ENCODE results near the gene MKRN2.

Gene MKRN2

DNA sequence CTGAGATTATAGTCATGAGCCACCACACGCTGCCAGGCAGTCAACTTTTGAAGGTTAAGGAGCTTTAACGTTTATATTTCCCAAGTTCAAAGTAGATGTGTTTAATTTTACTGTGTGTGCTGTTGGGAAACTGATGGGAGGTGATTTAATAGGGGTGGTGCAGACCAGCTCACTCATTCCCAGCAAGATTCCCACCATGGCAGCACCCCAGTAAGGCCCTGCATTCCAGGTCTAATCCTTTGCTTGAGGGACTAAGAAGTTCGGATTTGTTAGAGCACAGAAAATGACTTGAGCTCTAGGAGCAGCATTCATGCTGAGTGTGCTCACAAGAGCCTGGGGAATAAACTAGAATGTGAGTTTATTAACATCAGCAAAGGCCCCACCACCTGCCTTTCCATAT, 47.4 kb upstream of the MKRN2 start:
- TF ChIP-seq NFIC (IDR thresholded peaks at IDR 0.05) = no peak
- TF ChIP-seq MAX (IDR thresholded peaks at IDR 0.05) = no peak
- no peak for TF ChIP-seq YY1 (IDR thresholded peaks at IDR 0.05; ENCODE audit: low read depth)
- no peak for TF ChIP-seq REST (IDR thresholded peaks at IDR 0.05; ENCODE audit: low read depth)
- TF ChIP-seq EP300 (IDR thresholded peaks at IDR 0.05; ENCODE audit: borderline replicate concordance) = no peak
- no peak for TF ChIP-seq CREB1 (IDR thresholded peaks at IDR 0.05; ENCODE audit: low read depth)
- no peak for TF ChIP-seq TCF12 (IDR thresholded peaks at IDR 0.05; ENCODE audit: low read depth)
- TF ChIP-seq USF1 (IDR thresholded peaks at IDR 0.05) = no peak
- no peak for TF ChIP-seq EGR1 (IDR thresholded peaks at IDR 0.05)
- TF ChIP-seq CEBPB (IDR thresholded peaks at IDR 0.05) = no peak
- TF ChIP-seq FOXM1 (IDR thresholded peaks at IDR 0.05; ENCODE audit: borderline replicate concordance, low read depth) = no peak
- no peak for TF ChIP-seq RAD21 (IDR thresholded peaks at IDR 0.05; ENCODE audit: low read depth)
- TF ChIP-seq ZBTB7A (IDR thresholded peaks at IDR 0.05; ENCODE audit: low read depth) = no peak
- no peak for TF ChIP-seq TEAD4 (IDR thresholded peaks at IDR 0.05)
- no peak for TF ChIP-seq TAF1 (IDR thresholded peaks at IDR 0.05; ENCODE audit: low read depth)

GRCh38 chr3:12512534-12513118, 44.3 kb upstream of the MKRN2 start:
- no peak for TF ChIP-seq TEAD4 (IDR thresholded peaks at IDR 0.05)
- no peak for TF ChIP-seq CREB1 (IDR thresholded peaks at IDR 0.05; ENCODE audit: low read depth)
- no peak for TF ChIP-seq NFIC (IDR thresholded peaks at IDR 0.05)
- TF ChIP-seq MAX (IDR thresholded peaks at IDR 0.05) = no peak
- no peak for TF ChIP-seq TCF12 (IDR thresholded peaks at IDR 0.05; ENCODE audit: low read depth)
- no peak for TF ChIP-seq TAF1 (IDR thresholded peaks at IDR 0.05; ENCODE audit: low read depth)
- TF ChIP-seq EP300 (IDR thresholded peaks at IDR 0.05; ENCODE audit: borderline replicate concordance) = no peak

DNA sequence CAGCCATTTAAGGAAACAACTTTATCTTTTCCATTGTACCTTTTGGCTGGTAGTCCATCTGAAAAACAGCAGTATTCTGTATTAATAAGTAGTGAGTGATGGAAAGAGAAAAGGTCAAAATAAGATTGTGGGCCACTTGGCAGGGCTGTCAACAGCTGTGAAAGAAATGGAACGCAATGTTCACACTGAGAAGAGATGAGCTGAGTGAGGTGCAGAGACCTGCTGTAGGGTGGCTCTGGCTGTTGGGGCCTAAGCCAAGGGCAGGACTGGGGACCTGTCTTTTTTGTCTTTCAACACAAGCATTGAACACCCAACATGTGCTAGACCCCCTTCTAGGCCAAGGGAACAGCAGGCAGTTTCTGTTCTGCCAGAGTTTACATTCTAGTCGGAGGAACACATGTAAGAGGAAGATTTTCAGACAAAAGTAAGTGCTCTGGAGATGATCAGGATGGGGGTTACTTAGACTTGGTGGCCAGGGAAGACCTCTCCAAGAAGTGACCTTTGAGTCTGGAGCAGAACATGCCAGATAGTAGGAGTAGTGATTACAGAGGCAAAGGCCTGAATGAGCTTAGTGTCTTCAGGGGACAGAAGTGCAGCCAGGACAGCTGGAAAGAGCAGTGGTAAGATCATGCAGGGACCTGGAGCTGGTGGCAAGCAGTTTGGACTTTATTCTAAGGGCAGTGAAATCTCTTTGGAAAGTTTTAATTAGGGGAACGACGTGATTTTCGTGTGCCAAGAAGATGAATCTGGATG, 43.0 kb upstream of the MKRN2 start:
- TF ChIP-seq CREB1 (IDR thresholded peaks at IDR 0.05; ENCODE audit: low read depth) (no peak), TEAD4 (IDR thresholded peaks at IDR 0.05) (no peak), CEBPB (IDR thresholded peaks at IDR 0.05) (no peak), USF1 (IDR thresholded peaks at IDR 0.05) (no peak), EP300 (IDR thresholded peaks at IDR 0.05; ENCODE audit: borderline replicate concordance) (no peak), TCF12 (IDR thresholded peaks at IDR 0.05; ENCODE audit: low read depth) (no peak), EGR1 (IDR thresholded peaks at IDR 0.05) (no peak), FOXM1 (IDR thresholded peaks at IDR 0.05; ENCODE audit: borderline replicate concordance, low read depth) (no peak), NFIC (IDR thresholded peaks at IDR 0.05) (no peak), REST (IDR thresholded peaks at IDR 0.05; ENCODE audit: low read depth) (no peak), MAX (IDR thresholded peaks at IDR 0.05) (no peak), ZBTB7A (IDR thresholded peaks at IDR 0.05; ENCODE audit: low read depth) (no peak), YY1 (IDR thresholded peaks at IDR 0.05; ENCODE audit: low read depth) (no peak)

DNA sequence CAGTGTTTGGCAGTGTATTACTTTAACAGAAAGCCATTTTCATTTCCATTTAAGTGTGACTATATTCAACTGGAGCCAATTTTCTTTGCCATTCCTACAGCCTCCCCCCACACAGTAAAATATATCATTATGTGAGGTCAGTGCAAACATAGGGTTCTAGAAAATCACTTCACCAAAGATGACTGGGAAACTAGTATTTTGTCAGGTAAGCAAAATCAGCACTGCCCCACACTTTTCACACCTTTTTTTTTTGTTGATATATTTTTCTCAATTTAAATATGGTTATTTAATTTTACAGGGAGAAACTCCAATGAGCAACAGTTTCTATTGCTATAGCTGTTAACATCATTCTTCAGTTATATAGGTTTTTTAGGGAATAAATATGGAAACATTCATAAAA, 41.3 kb upstream of the MKRN2 start:
- TF ChIP-seq YY1 (IDR thresholded peaks at IDR 0.05; ENCODE audit: low read depth) (no peak), EP300 (IDR thresholded peaks at IDR 0.05; ENCODE audit: borderline replicate concordance) (no peak), ZBTB7A (IDR thresholded peaks at IDR 0.05; ENCODE audit: low read depth) (no peak), REST (IDR thresholded peaks at IDR 0.05; ENCODE audit: low read depth) (no peak), USF1 (IDR thresholded peaks at IDR 0.05) (no peak), NFIC (IDR thresholded peaks at IDR 0.05) (no peak), CREB1 (IDR thresholded peaks at IDR 0.05; ENCODE audit: low read depth) (no peak), TCF12 (IDR thresholded peaks at IDR 0.05; ENCODE audit: low read depth) (no peak), RAD21 (IDR thresholded peaks at IDR 0.05; ENCODE audit: low read depth) (no peak), EGR1 (IDR thresholded peaks at IDR 0.05) (no peak), MAX (IDR thresholded peaks at IDR 0.05) (no peak), CEBPB (IDR thresholded peaks at IDR 0.05) (no peak), TAF1 (IDR thresholded peaks at IDR 0.05; ENCODE audit: low read depth) (no peak), TEAD4 (IDR thresholded peaks at IDR 0.05) (no peak), FOXM1 (IDR thresholded peaks at IDR 0.05; ENCODE audit: borderline replicate concordance, low read depth) (no peak)

Data from Ishikawa (cell line).